OCI-LY7 (cell line): ENCODE results near the gene LTBR. TPM values are rescaled to one million over a fixed set of nuclear protein-coding genes. Genes with fewer than 3 reads are reported as not detected.

Experiments
- BruUV-seq: library from RNA; stranded (reverse); fragments of 400-500 nt; replicated peaks from 2 replicates; lab custom pipeline; 2021; lab: Mats Ljungman, UMichigan
- CTCF ChIA-PET: fragments of 300-600 bp; sonication (Branson Sonifier 250); formaldehyde crosslinking; loops from one replicate; lab custom pipeline; 2022; ENCODE audit warnings: antibody characterized with exemption; ENCODE audit not compliant: unreplicated experiment; lab: Charles Lee
- POLR2A ChIA-PET: fragments of 300-600 bp; sonication (Branson Sonifier 250); formaldehyde crosslinking; loops from one replicate; lab custom pipeline; 2022; ENCODE audit warnings: antibody characterized with exemption; lab: Charles Lee
- DNase-seq: peaks from one replicate; pipeline ENCODE4 v3.0.0-alpha.2; 2015; ENCODE audit warnings: low spot score
- H2AFZ ChIP-seq: fragments of 200-600 bp; sonication (generic), shearing (Covaris generic); 2 replicates; pipeline ENCODE4 v1.6.1; 2014; ENCODE audit warnings: mild to moderate bottlenecking, antibody characterized with exemption, low read length, moderate library complexity
- H3K27ac ChIP-seq: fragments of 200-600 bp; sonication (generic); 2 replicates; pipeline ENCODE4 v1.5.1; 2014; ENCODE audit warnings: mixed run types, low read depth, mild to moderate bottlenecking, moderate library complexity, low read length, inconsistent platforms; ENCODE audit not compliant: poor library complexity, severe bottlenecking
- H3K36me3 ChIP-seq: fragments of 200-600 bp; sonication (generic); 2 replicates; pipeline ENCODE4 v1.6.1; 2014; ENCODE audit warnings: mild to moderate bottlenecking, antibody characterized with exemption, low read length, moderate library complexity, mixed read lengths; ENCODE audit not compliant: insufficient read depth
- H3K4me1 ChIP-seq: fragments of 200-600 bp; sonication (generic); 2 replicates; pipeline ENCODE4 v1.5.1; 2014; ENCODE audit warnings: mild to moderate bottlenecking, low read length; ENCODE audit not compliant: insufficient read depth, poor library complexity, severe bottlenecking
- H3K4me2 ChIP-seq: fragments of 200-600 bp; sonication (generic); 2 replicates; pipeline ENCODE4 v1.6.1; 2014; ENCODE audit warnings: mild to moderate bottlenecking, low read length
- H3K4me3 ChIP-seq: fragments of 200-600 bp; sonication (generic); 2 replicates; pipeline ENCODE4 v1.5.1; 2014; ENCODE audit warnings: mild to moderate bottlenecking, low read depth, low read length; ENCODE audit not compliant: poor library complexity, severe bottlenecking
- H3K79me2 ChIP-seq: fragments of 200-600 bp; sonication (generic); 2 replicates; pipeline ENCODE4 v1.6.1; 2016; ENCODE audit warnings: low read depth, mild to moderate bottlenecking, low read length, moderate library complexity, mixed read lengths; ENCODE audit not compliant: insufficient read depth
- H3K9me2 ChIP-seq: fragments of 200-600 bp; sonication (generic); 2 replicates; pipeline ENCODE4 v1.6.1; 2016; ENCODE audit warnings: mild to moderate bottlenecking, low read length, mixed read lengths; ENCODE audit not compliant: insufficient read depth
- H3K9me3 ChIP-seq: fragments of 200-600 bp; sonication (generic); 2 replicates; pipeline ENCODE4 v1.6.1; 2014; ENCODE audit warnings: mild to moderate bottlenecking, mixed run types, low read length, mixed read lengths
- H4K20me1 ChIP-seq: fragments of 200-600 bp; sonication (generic); 2 replicates; pipeline ENCODE4 v1.6.1; 2014; ENCODE audit warnings: mild to moderate bottlenecking, antibody characterized with exemption, low read length, moderate library complexity, mixed read lengths; ENCODE audit not compliant: insufficient read depth
- CTCF ChIP-seq: fragments of 200-600 bp; sonication (generic); conservative IDR thresholded peaks from 2 replicates; pipeline ENCODE4 v1.5.1; 2014; ENCODE audit warnings: mild to moderate bottlenecking, antibody characterized with exemption, low read length, moderate library complexity, mixed read lengths
- EZH2phosphoT487 ChIP-seq: fragments of 200-600 bp; sonication (generic); IDR thresholded peaks from 2 replicates; pipeline ENCODE4 v1.6.1; 2018; ENCODE audit warnings: low read depth, borderline replicate concordance, mild to moderate bottlenecking, mixed run types, antibody characterized with exemption, low read length, moderate library complexity, mixed read lengths
- intact Hi-C: fragments of 100-400 bp; cut with micrococcal nuclease; formaldehyde crosslinking; loops from one replicate; pipeline ENCODE4 v1.10.0; 2022; ENCODE audit not compliant: unreplicated experiment
- total RNA-seq, 2 experiments: library from RNA; depleted of rRNA in 1 of 2; stranded (reverse); fragments of >200 nt in 1 of 2; shearing (Covaris generic) in 1 of 2; gene quantifications; 2 replicates each; pipeline ENCODE4 v1.2.3, GENCODE V29; 2014 to 2022

The LTBR gene
- total RNA-seq, 2 experiments from 2014 or later: not detected

- Histone ChIP-seq H2AFZ (peak overlapping the region; percentile 3; the same call in 1 of the 2 replicates), H3K9me3 (no peaks in the 10 kb centered on the region), H4K20me1 (no peaks in the 10 kb centered on the region), H3K36me3 (no peaks in the 10 kb centered on the region), H3K27ac (peak overlapping the region; percentile 41), H3K4me1 (peaks cover 65% of the 10 kb centered on the region), H3K4me2 (peak overlapping the region; percentile 24), H3K4me3 (no peak overlapping the region), H3K79me2 (no peaks in the 10 kb centered on the region), H3K9me2 (no peaks in the 10 kb centered on the region)
- ChIA-PET CTCF (interaction anchor here (0.6 to 1.9 kb wide), 7 partner anchors 10 to 115 kb away, joined by 3 to 18 read pairs (median 5); no protein-coding TSS in a partner anchor), POLR2A (interaction anchor here (0.6 to 8.3 kb wide), 11 partner anchors 9 to 675 kb away, joined by 3 to 55 read pairs (median 5); partner anchors contain the start of genes SCNN1A and TNFRSF1A)
- peak; percentile 81 for DNase-seq
- TF ChIP-seq CTCF (peak; percentile 53), EZH2phosphoT487 (no peak)
- intact Hi-C loops: loop anchor here (2.0 kb wide), 1 partner anchor 145 kb away; no protein-coding TSS in a partner anchor
- no TSS peak for BruUV-seq
Observed at GRCh38 chr12:6355491-6356373, 28.2 kb upstream of the LTBR start.

- CTCF ChIA-PET: interaction anchor here (0.6 to 1.9 kb wide), 8 partner anchors 11 to 149 kb away, joined by 3 to 18 read pairs (median 4); no protein-coding TSS in a partner anchor
- POLR2A ChIA-PET: interaction anchor here (0.6 to 8.3 kb wide), 12 partner anchors 10 to 674 kb away, joined by 3 to 55 read pairs (median 4); partner anchors contain the start of genes SCNN1A and TNFRSF1A
- no TSS peak for BruUV-seq
Observed at GRCh38 chr12:6356374-6356820, 27.6 kb upstream of the LTBR start.

More at GRCh38 chr12:6356374-6356820, 27.6 kb upstream of the LTBR start:
- Histone ChIP-seq H3K9me2 (no peaks in the 10 kb centered on the region), H3K36me3 (no peaks in the 10 kb centered on the region), H4K20me1 (no peaks in the 10 kb centered on the region), H3K4me1 (peaks cover 71% of the 10 kb centered on the region), H3K4me2 (peak overlapping the region; percentile 24), H3K9me3 (no peaks in the 10 kb centered on the region), H3K27ac (peak overlapping the region; percentile 41), H3K79me2 (no peaks in the 10 kb centered on the region), H2AFZ (peak overlapping the region; percentile 3; the same call in 1 of the 2 replicates), H3K4me3 (no peak overlapping the region)
- intact Hi-C loops: loop anchor here (2.0 kb wide), 1 partner anchor 146 kb away; no protein-coding TSS in a partner anchor
- peak; percentile 61 for DNase-seq
- no peak for TF ChIP-seq CTCF
- TF ChIP-seq EZH2phosphoT487: no peak
